ENCODE results near the gene VASH1.
A peak's percentile ranks its signal among the peaks of the same experiment; 100 is the strongest.

The VASH1 gene

GRCh38 chr14:76772300-76773187 is 11.3 kb downstream of the VASH1 start:
- DNase-seq (ENCODE audit: low read depth): no peak

GRCh38 chr14:76773188-76773885 is 12.1 kb downstream of the VASH1 start:
- DNase-seq (ENCODE audit: low read depth): peak; percentile 43

- no peak for DNase-seq (ENCODE audit: low read depth)
These were observed 12.9 kb downstream of the VASH1 start for GRCh38 chr14:76773956-76774820.

GRCh38 chr14:76774821-76775694 is 13.8 kb downstream of the VASH1 start:
- no peak for DNase-seq (ENCODE audit: low read depth)

GRCh38 chr14:76775695-76776427 is 14.6 kb downstream of the VASH1 start:
- no peak for DNase-seq (ENCODE audit: low read depth)

GRCh38 chr14:76776428-76777251 is 15.4 kb downstream of the VASH1 start:
- no peak for DNase-seq (ENCODE audit: low read depth)

GRCh38 chr14:76777721-76778120 is 16.5 kb downstream of the VASH1 start:
- DNase-seq (ENCODE audit: low read depth): no peak

GRCh38 chr14:76778546-76779215 is 17.4 kb downstream of the VASH1 start:
- DNase-seq (ENCODE audit: low read depth): no peak

GRCh38 chr14:76779221-76780057 is 18.2 kb downstream of the VASH1 start:
- no peak for DNase-seq (ENCODE audit: low read depth)

- no peak for DNase-seq (ENCODE audit: low read depth)
These were observed 18.7 kb downstream of the VASH1 start for GRCh38 chr14:76780058-76780345.

- no peak for DNase-seq (ENCODE audit: low read depth)
These were observed 19.1 kb downstream of the VASH1 start for GRCh38 chr14:76780360-76780759.

- DNase-seq (ENCODE audit: low read depth): no peak
These were observed 19.8 kb downstream of the VASH1 start for GRCh38 chr14:76780875-76781647.

GRCh38 chr14:76781648-76782051 is 20.4 kb downstream of the VASH1 start:
- DNase-seq (ENCODE audit: low read depth): no peak

- no peak for DNase-seq (ENCODE audit: low read depth)
These were observed 21.0 kb downstream of the VASH1 start for GRCh38 chr14:76782115-76782884.

GRCh38 chr14:76782885-76783566 is 21.8 kb downstream of the VASH1 start:
- no peak for DNase-seq (ENCODE audit: low read depth)

GRCh38 chr14:76784266-76784874 is 23.1 kb downstream of the VASH1 start:
- no peak for DNase-seq (ENCODE audit: low read depth)

Measured in GM04503 (cell line).